Measurements from ENCODE around the gene H6PD.

- TF ChIP-seq CTCF (IDR thresholded peaks at IDR 0.05; ENCODE audit: low read depth, low read length, missing input control), result no peak
- TF ChIP-seq NR2F2 (IDR thresholded peaks at IDR 0.05), result no peak
- no peak for TF ChIP-seq MAX (IDR thresholded peaks at IDR 0.05)
- TF ChIP-seq GABPA (IDR thresholded peaks at IDR 0.05 in 1 of 2, conservative IDR thresholded peaks at IDR 0.05 in 1 of 2), result no peak
- TF ChIP-seq YY1 (IDR thresholded peaks at IDR 0.05), result no peak
- TF ChIP-seq RXRA (IDR thresholded peaks at IDR 0.05), result no peak
- TF ChIP-seq TAF1 (conservative IDR thresholded peaks at IDR 0.05), result no peak
- TF ChIP-seq JUND (IDR thresholded peaks at IDR 0.05), result no peak
Measured at GRCh38 chr1:9249263-9249533, 14.6 kb downstream of the H6PD start.

All from liver (tissue), 3 donors.